GM19099 (cell line): Measurements from ENCODE around the gene TP53INP2.

Source experiments
- POLR2A ChIP-seq: IDR thresholded peaks from 3 replicates; pipeline ENCODE4 v1.6.1; 2011; ENCODE audit warnings: low read depth; ENCODE audit not compliant: insufficient read length; ENCODE audit errors: extremely low read depth

Gene TP53INP2

GRCh38 chr20:34715384-34715783 is 11.2 kb downstream of the TP53INP2 start:
- TF ChIP-seq POLR2A: no peak

GRCh38 chr20:34716921-34717229 is 12.7 kb downstream of the TP53INP2 start:
- TF ChIP-seq POLR2A: no peak

GRCh38 chr20:34717230-34718095 is 13.3 kb downstream of the TP53INP2 start:
- TF ChIP-seq POLR2A: no peak

- no peak for TF ChIP-seq POLR2A
Observed at GRCh38 chr20:34720266-34720665, 16.1 kb downstream of the TP53INP2 start.

- TF ChIP-seq POLR2A: no peak
Observed at GRCh38 chr20:34724172-34724571, 20.0 kb downstream of the TP53INP2 start.

- no peak for TF ChIP-seq POLR2A
Observed at GRCh38 chr20:34729416-34729815, 25.3 kb downstream of the TP53INP2 start.

GRCh38 chr20:34732523-34732922 is 28.4 kb downstream of the TP53INP2 start:
- TF ChIP-seq POLR2A: no peak

GRCh38 chr20:34736106-34736735 is 32.1 kb downstream of the TP53INP2 start:
- no peak for TF ChIP-seq POLR2A

- TF ChIP-seq POLR2A: no peak
Observed at GRCh38 chr20:34743039-34743438, 38.9 kb downstream of the TP53INP2 start.

GRCh38 chr20:34744340-34744739 is 40.2 kb downstream of the TP53INP2 start:
- TF ChIP-seq POLR2A: no peak

- TF ChIP-seq POLR2A: no peak
Observed at GRCh38 chr20:34744847-34745246, 40.7 kb downstream of the TP53INP2 start.

- TF ChIP-seq POLR2A: no peak
Observed at GRCh38 chr20:34746674-34747073, 42.5 kb downstream of the TP53INP2 start.

GRCh38 chr20:34747479-34747878 is 43.3 kb downstream of the TP53INP2 start:
- no peak for TF ChIP-seq POLR2A

- TF ChIP-seq POLR2A: no peak
Observed at GRCh38 chr20:34748709-34749108, 44.6 kb downstream of the TP53INP2 start.

- TF ChIP-seq POLR2A: no peak
Observed at GRCh38 chr20:34750484-34750883, 46.3 kb downstream of the TP53INP2 start.

GRCh38 chr20:34751453-34751852 is 47.3 kb downstream of the TP53INP2 start:
- TF ChIP-seq POLR2A: no peak
